GM15510 (cell line): Measurements from ENCODE around the gene CLMN.

Experiments used
- POLR2A ChIP-seq: IDR thresholded peaks from 3 replicates; pipeline ENCODE4 v1.6.1; 2011; ENCODE audit warnings: borderline replicate concordance; ENCODE audit not compliant: insufficient read length; ENCODE audit errors: extremely low read depth

The CLMN gene

DNA sequence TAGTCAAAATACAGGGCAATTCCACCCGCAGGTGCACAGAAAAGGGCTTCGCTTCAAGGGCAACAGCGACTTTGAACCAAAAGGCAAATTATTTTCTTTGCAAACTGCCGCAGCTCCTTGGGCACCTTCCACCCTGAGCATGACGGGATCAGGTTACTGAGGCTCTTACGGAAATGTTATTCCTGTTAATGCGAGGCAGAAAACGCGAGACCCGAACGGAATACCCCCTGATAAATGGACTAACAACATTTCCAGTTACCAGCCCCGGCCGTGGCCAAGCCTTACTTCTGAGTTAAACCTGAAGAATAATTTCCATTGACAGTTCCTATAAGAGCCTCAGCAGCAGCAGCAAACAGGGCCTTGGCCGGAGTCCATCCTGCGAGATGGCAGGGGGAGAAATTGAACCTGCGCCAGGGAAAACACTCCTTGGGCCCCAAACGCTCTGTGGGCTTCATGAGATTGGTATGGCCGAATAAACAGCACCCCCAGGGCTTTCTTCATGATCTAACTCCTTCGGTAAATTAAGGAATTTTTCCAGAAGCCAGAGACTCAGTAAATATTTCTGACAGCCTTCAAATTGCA lies 92.3 kb downstream of the CLMN start:
- TF ChIP-seq POLR2A, result no peak

DNA sequence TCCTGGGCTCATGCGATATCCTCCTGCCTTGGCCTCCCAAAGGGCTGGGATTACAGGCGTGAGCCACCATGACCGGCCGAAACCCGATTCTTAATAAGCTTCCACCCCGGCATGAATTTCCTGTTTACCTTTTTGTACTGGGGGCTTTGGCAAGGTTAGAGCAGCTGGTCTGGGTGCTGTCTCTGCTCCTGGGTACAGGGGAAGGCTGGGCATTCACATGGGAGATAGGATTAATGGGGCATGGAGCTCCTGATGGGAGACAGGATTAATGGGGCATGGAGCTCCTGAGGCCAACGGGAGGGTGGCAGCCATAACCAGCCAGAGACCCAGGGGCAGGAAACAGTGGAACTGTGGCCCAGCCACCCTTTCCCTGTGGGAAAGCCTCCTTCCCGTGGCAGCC lies 92.9 kb downstream of the CLMN start:
- TF ChIP-seq POLR2A, result no peak

DNA sequence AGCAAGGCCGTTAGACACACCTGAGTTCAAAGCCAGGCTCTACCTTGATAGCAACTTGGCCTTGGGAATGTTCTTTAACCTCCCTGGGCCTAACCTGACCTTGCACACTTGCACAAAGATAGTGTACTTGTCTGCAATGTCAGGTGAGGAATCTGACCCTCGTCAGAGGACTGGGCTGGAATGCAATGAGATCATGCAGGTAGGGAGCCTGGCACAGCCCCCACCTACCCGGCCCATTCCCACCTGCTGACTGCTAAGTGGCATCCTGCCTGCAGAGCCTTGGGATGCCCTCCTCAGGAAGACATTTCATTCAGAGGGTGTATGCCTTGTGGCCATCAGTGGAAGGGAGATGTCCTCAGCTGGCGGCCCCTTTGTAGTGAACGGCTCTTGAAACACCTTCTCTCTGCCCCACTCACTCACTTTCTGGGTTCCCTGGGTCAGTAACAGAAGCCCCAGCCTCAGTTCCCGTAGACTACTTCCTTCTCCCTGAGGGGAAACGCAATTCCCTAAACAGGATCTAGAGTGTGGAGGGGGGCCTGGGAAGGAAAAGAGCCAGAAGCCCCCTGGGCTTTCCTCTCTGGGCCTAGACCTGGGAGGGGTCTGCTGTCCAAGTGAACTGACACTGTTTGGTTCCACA lies 94.3 kb downstream of the CLMN start:
- no peak for TF ChIP-seq POLR2A

DNA sequence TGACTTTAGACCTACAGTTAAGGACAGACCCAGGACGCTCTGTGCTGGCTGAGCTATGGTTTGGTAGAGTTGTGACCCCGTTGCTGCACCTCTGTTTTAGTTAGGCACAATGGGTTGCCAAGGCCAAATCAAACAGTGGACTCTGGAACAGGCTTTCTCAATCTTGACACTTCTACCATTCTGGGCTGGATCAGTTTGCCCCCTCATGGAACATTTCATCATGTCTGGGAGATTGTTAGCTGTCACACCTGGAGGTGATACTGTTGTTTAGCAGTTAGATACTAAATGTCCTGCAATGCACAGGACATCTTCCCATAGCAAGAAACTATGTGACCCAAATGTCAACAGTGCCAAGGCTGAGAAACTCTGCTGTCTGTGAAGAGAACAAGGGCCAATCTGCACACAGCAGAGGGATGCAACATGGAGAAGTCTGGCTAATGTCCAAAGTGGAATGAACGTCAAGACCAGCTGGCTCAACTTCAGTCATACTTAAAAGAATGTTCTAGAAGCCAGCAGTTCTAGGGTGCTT lies 96.8 kb downstream of the CLMN start:
- no peak for TF ChIP-seq POLR2A

DNA sequence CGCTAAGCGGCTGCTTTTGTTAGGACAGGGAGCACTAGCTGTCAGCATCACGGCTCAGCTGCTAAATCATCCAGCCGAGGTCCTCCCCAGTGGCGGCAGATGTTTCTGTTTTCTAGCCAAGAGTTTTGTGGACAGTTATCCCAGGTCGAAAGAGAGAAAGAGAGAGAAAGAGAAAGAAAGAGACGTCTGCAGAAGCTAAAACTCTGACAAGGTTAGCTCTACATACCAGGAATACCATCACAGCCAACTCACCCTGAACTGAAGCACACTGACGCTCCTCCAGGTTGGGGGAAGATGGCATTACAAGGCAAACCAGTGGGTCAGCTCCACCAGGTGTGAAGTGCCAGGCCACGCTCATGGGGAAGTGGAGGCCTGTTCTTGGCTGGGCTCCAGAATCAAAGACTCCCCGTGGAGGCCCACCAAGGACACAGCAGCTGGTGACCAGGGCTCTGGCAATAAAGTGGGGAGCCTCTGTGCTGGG lies 97.5 kb downstream of the CLMN start:
- no peak for TF ChIP-seq POLR2A

DNA sequence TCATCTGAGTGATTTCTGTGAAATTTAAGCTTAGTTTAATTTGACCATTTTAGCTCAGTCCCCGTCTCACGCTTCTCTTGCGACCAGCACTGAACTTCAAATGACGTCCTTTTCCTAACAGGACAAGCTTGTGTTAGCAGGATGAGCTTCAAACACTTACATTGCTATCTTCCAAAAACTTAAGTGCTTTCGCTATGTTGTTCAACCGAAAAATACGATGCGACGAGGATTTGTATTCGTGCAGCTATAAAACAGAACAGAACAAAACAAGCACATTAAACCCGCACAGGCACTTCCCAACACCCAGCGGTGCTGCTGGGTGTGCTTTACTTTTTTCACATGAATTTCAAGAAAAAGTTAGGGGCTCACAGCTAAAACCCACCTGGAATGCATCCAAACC lies 98.2 kb downstream of the CLMN start:
- no peak for TF ChIP-seq POLR2A

DNA sequence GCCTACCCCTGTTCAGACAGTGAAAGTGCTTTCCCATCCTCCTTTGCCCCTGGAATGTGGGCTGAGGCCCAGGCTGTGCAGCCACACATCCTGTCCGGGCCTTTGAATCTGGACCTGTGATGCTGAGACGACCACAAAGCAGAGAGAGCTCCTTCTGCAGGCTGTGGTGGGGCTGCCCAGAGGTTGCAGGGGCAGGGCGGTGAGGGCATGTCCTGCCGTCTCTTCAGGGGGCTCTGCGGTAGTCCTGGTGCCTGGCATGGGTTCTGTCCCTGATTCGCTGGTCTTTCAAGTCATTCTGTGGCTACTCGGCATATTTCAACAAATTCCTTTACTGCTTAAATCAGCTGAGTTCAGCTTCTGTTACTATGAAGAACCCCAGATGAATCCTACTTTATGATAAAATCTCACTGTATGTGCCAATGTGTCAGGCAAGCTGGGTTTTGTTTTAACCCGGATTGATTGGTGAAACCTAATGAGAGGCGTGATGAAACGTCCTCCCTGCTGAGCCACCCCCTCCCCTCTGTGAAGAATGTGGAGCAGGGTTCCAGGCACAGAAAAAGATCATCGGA lies 99.0 kb downstream of the CLMN start:
- no peak for TF ChIP-seq POLR2A

DNA sequence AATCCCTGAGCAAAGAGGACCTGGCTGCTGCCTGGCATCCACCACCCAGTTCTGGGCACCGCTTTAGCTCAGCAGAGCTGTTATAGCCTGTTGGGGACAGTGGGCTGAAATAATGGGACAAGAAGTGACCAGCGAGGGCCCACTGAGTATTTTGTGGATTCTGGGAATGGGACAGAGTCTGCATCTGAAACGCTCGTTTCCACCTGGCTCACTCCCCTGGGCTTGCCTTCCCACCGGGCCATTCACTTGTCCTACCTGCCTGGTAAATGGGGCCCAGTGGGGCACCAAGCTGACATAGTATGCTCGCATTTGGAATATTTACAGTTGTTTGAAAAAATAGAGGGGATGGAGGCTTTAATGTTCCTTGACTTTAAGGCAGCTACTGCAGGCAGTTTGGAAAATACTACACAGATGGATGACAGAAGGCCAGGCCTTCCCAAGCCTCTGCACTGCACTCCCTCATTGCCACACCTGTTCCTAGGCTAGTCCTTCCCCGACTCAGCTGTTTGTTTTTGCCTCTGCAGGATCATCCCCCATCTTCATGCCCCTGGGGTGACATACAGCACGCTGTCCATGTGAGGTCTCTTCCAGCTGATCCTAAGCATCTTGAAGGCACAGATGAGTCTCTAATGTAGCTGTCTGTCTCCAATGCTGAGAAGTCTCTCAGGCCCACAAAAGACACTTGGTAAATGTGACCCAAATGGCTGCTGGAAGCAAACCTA lies 101.1 kb downstream of the CLMN start:
- no peak for TF ChIP-seq POLR2A

DNA sequence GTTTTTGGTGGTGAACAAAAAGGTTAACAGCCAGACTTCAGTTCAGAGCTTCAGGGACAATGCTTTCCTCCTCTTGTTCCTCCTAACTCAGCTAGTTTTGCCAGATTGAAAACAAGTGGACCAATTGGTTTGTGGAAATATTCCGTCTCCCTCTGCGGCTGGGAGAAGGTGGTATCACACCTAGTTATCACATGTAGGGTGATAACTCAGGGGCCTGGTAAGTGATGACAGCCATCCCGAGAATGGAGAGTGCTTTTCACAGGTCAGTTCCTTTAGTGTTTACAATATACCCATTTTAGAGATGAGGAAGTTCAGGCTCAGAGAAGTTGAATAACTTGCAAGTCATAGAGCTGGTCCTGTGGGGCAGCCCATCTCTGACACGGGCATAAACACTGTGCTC lies 101.7 kb downstream of the CLMN start:
- TF ChIP-seq POLR2A, result no peak

DNA sequence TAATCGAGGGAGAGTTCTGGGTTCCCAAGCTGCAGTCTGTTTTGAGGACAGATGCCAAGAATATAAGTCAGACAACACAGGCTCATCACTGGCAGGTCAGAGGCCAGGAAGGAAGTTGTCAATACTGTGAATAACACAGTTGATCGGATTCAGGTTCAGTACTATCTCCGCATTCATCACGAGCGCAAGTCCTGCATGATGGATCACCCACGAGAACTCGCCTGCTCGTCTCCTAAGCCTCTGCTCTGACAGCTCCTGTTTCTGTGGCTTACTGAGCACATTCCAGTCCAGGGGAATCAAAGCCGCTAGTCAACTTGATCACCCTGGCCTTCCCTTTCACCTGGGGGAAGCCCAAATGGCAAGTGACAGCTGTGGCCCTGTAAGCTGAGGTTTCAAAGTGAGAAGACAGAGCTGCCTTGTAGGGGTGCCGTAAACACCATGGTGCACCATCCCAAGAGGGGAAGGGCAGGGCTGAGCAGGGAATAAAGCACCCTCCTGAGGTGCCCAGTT lies 102.3 kb downstream of the CLMN start:
- TF ChIP-seq POLR2A, result no peak

DNA sequence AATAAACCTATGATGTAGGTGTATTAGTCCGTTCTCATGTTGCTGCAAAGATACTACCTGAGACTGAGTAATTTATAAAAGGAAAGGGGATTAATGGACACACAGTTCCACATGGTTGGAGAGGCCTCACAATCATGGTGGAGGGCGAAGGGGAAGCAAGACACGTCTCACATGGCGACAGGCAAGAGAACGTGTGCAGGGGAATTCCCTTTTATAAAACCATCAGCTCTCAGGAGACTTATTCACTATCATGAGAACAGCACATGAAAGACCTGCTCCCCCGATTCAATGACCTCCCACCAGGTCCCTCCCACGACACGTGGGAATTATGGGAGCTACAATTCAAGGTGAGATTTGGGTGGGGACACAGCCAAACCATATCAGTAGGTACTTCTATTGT lies 103.7 kb downstream of the CLMN start:
- no peak for TF ChIP-seq POLR2A

DNA sequence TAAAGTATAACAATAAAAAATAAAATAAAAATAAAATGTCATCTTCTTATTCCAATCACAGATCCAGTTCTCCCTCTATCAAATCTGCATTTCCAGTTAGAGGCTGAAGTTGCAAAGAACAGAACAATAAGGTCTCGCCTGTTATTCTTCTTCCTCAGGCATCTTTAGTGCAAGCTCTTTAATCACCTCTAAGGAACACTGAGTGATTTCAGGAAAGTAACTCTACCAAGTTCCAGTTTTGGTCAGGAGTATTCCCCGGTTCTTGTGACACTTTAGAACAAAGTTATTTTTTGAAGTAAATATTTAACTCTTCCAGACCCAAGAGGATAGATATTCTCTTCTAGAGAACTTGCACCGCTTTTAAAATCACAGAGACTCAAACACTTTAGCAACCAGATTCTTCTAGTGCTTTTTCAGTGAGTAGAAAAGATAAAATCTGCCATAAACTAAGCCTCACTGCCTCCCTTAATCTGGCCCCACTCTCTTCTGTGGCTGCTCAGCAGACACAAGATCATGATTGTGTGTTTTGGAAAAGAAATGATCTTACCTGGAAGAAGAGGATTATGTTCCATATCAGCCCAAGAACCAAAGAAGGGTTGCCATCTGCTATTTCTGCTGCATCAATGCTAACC lies 104.5 kb downstream of the CLMN start:
- TF ChIP-seq POLR2A, result no peak

DNA sequence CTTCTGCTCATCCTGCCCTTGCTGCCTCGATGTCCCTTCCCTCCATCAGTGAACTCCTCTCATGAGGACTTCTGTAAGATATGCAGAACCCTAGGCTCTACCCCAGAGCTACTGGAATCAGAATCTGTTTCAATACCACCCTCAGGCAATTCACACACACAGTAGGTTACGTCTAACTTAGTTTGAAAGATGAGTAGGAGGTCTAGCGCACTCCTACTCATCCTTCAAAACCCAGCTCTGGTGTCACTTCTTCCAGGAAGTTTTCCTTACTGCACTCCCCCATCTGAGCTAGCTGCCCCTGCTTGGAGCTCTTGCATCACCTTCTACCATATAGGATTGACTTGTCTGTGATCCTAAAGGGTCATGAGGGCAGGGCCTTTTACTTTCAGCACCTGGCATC lies 105.9 kb downstream of the CLMN start:
- TF ChIP-seq POLR2A, result no peak

DNA sequence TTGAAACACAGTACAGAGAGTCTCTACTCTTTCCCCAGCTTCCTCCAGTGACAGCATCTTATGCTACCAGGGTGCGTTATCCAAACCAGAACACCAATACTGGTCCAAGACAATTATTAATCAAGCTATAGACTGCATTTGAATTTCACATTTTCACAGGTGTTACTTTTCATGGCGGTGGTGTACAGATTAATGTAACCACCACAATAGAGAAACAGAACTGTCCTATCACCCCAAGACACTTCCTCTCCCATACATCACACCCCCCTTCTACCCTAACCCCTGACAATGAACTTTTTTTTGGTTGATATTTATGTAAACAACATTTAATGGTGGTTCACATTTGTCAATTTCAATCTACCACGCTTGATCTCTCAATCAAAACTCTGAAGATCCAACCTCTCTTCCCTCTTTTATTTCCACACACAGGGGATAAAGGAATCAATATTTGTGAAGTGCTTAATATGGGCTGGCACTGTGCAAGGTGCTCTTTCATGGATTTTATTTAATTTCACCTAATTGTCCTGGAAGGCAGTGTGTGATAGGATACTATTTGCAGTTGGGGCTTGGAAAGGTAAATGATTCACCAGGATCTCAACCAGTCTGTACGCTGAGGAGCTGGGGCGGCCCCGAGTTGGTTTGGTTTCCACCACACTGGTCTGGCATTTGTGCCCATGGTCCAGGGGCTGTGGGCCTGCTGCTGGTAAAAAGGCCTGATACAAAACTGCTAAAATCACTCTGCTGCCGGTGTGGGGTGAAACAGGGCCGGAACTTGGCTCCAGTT lies 107.8 kb downstream of the CLMN start:
- TF ChIP-seq POLR2A, result no peak
